Measurements from ENCODE around the gene ASIP. TPM values are rescaled to one million over a fixed set of nuclear protein-coding genes. Genes with fewer than 3 reads are reported as not detected.
A peak's percentile ranks its signal among the peaks of the same experiment; 100 is the strongest.
"Not testable (repeated sequence)": the region's sequence is repeated elsewhere in the genome, so short reads cannot be mapped to it uniquely, and the experiment has no call there.

ASIP gene
- not detected in 2 replicates for total RNA-seq

GRCh38 chr20:34240693-34241615 lies at the start of gene ASIP:
ASIP (plus strand) TSS chr20:34241423; CDS start chr20:34260375, 18,952 bp downstream.
- no peak within 1 kb of the TSS for H3K4me3 ChIP-seq (ENCODE audit: low read depth, low read length)
- no peak for TF ChIP-seq CTCF (IDR thresholded peaks at IDR 0.05; ENCODE audit: insufficient read depth, low read depth, low read length)
- DNase-seq (ENCODE audit: low read depth), result no peak

- H3K4me3 ChIP-seq (ENCODE audit: low read depth, low read length), result no peak overlapping the region
- no peak for TF ChIP-seq CTCF (IDR thresholded peaks at IDR 0.05; ENCODE audit: insufficient read depth, low read depth, low read length)
- no peak for DNase-seq (ENCODE audit: low read depth)
Observed at GRCh38 chr20:34193051-34193450, 48.2 kb upstream of the ASIP start.

- no peak overlapping the region for H3K4me3 ChIP-seq (ENCODE audit: low read depth, low read length)
- TF ChIP-seq CTCF (IDR thresholded peaks at IDR 0.05; ENCODE audit: insufficient read depth, low read depth, low read length), result no peak
- DNase-seq (ENCODE audit: low read depth), result no peak
Observed at GRCh38 chr20:34199183-34199582, 42.0 kb upstream of the ASIP start.

- DNase-seq (ENCODE audit: low read depth), result no peak
- no peak for TF ChIP-seq CTCF (IDR thresholded peaks at IDR 0.05; ENCODE audit: insufficient read depth, low read depth, low read length)
Observed at GRCh38 chr20:34200023-34200422, 41.2 kb upstream of the ASIP start.

GRCh38 chr20:34201531-34201930 lies 39.7 kb upstream of the ASIP start:
- H3K4me3 ChIP-seq (ENCODE audit: low read depth, low read length), result no peak overlapping the region
- no peak for DNase-seq (ENCODE audit: low read depth)
- no peak for TF ChIP-seq CTCF (IDR thresholded peaks at IDR 0.05; ENCODE audit: insufficient read depth, low read depth, low read length)

More at GRCh38 chr20:34200023-34200422, 41.2 kb upstream of the ASIP start:
- H3K4me3 ChIP-seq (ENCODE audit: low read depth, low read length), result no peak overlapping the region

GRCh38 chr20:34205172-34205880 lies 35.9 kb upstream of the ASIP start:
- H3K4me3 ChIP-seq (ENCODE audit: low read depth, low read length), result peak overlapping the region; percentile 38
- not testable (repeated sequence) for DNase-seq (ENCODE audit: low read depth)

GRCh38 chr20:34209111-34209510 lies 32.1 kb upstream of the ASIP start:
- no peak for DNase-seq (ENCODE audit: low read depth)
- no peak for TF ChIP-seq CTCF (IDR thresholded peaks at IDR 0.05; ENCODE audit: insufficient read depth, low read depth, low read length)
- no peak overlapping the region for H3K4me3 ChIP-seq (ENCODE audit: low read depth, low read length)
